DND-41 (cell line): ENCODE data around the gene ASIP.

Experiments used
- EZH2 ChIP-seq: IDR thresholded peaks from 3 replicates; pipeline ENCODE4 v1.6.1; 2012; ENCODE audit warnings: borderline replicate concordance, low read depth, mild to moderate bottlenecking, moderate library complexity, low read length, inconsistent platforms; ENCODE audit not compliant: severe bottlenecking
- TF ChIP-seq, protein P1 (sequence below): IDR thresholded peaks from 2 replicates; pipeline ENCODE4 v1.5.1; 2012; ENCODE audit warnings: borderline replicate concordance, low read length, moderate library complexity, mild to moderate bottlenecking; ENCODE audit not compliant: poor library complexity, severe bottlenecking; ENCODE audit errors: extremely low read depth

- TF ChIP-seq, protein P1, sequence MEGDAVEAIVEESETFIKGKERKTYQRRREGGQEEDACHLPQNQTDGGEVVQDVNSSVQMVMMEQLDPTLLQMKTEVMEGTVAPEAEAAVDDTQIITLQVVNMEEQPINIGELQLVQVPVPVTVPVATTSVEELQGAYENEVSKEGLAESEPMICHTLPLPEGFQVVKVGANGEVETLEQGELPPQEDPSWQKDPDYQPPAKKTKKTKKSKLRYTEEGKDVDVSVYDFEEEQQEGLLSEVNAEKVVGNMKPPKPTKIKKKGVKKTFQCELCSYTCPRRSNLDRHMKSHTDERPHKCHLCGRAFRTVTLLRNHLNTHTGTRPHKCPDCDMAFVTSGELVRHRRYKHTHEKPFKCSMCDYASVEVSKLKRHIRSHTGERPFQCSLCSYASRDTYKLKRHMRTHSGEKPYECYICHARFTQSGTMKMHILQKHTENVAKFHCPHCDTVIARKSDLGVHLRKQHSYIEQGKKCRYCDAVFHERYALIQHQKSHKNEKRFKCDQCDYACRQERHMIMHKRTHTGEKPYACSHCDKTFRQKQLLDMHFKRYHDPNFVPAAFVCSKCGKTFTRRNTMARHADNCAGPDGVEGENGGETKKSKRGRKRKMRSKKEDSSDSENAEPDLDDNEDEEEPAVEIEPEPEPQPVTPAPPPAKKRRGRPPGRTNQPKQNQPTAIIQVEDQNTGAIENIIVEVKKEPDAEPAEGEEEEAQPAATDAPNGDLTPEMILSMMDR, result no peak
- no peak for TF ChIP-seq EZH2
Observed at GRCh38 chr20:34233687-34234086, 7.5 kb upstream of the ASIP start.
